A673 (cell line): Measurements from ENCODE around the gene ARFGEF2.

ENCODE experiments used
- CTCF ChIP-seq: fragments of 300-800, 200-600 bp; sonication (generic); conservative IDR thresholded peaks from 2 replicates; pipeline ENCODE4 v1.5.1; 2017; ENCODE audit warnings: low read depth, mild to moderate bottlenecking, antibody characterized with exemption, low read length, moderate library complexity, mixed read lengths
- EZH2 ChIP-seq: fragments of 200-600 bp; sonication (generic); IDR thresholded peaks from 2 replicates; pipeline ENCODE4 v1.6.1; 2017; ENCODE audit warnings: borderline replicate concordance, low read depth, mild to moderate bottlenecking, mixed read lengths, antibody characterized with exemption, low read length; ENCODE audit not compliant: poor library complexity, severe bottlenecking

GRCh38 chr20:48999890-49000870, 78.7 kb downstream of the ARFGEF2 start:
- TF ChIP-seq CTCF (no peak), EZH2 (no peak)
